GM13977 (cell line): ENCODE data around the gene FAM3C.
A peak's percentile ranks its signal among the peaks of the same experiment; 100 is the strongest.

Experiments used
- DNase-seq: peaks from one replicate; pipeline ENCODE4 v3.0.0; 2012; ENCODE audit warnings: low spot score
- in situ Hi-C: fragments of 300-500 bp; cut with MboI; formaldehyde crosslinking; loops from one replicate; pipeline ENCODE4 v1.12.0; 2022; ENCODE audit warnings: low sequenced_read_pairs, low pct_unique_long_range_greater_than_20kb, mixed read lengths, inconsistent platforms; ENCODE audit not compliant: unreplicated experiment
- TF ChIP-seq, protein P1 (sequence below): IDR thresholded peaks from 2 replicates; pipeline ENCODE4 v1.5.1; 2012; ENCODE audit warnings: mild to moderate bottlenecking, control low read depth; ENCODE audit not compliant: insufficient read depth; ENCODE audit errors: extremely low read depth, missing control alignments

FAM3C gene

DNA sequence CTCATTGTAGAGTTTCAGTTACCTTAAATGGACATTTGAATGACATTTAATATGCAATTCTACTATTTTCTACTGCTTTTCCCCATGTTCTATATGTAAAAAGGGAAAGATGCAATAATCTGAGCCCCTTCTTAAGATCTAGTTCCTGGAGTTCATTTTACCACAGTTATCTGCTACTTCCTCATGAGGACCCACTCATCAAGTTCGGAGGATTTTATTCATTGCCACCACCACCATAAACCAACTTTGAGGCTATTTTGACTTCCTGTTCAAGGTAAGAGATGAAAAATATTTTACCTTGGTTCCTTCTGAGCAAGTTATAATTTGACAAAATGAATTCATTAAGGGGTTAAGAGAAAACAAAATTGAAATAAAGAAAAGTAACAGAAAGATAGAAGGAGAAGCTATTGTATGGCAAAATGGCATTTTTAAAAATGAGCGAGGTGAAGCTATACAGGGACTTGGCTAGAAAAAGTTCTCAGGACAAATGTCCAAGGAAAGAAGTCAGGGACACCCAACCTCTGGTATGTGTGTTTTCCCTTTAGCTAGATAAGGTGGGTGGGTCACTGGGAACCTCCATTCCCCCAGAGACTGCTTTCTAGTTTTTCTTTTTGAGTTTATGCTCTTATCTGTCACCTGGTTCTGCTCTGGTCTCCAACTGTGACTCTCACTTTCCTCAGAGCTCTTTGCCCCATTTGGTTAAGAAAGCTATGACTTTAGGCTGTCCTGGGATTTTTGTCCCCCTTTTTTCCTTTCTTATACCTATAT is 14.9 kb upstream of the FAM3C start:
- TF ChIP-seq, protein P1, sequence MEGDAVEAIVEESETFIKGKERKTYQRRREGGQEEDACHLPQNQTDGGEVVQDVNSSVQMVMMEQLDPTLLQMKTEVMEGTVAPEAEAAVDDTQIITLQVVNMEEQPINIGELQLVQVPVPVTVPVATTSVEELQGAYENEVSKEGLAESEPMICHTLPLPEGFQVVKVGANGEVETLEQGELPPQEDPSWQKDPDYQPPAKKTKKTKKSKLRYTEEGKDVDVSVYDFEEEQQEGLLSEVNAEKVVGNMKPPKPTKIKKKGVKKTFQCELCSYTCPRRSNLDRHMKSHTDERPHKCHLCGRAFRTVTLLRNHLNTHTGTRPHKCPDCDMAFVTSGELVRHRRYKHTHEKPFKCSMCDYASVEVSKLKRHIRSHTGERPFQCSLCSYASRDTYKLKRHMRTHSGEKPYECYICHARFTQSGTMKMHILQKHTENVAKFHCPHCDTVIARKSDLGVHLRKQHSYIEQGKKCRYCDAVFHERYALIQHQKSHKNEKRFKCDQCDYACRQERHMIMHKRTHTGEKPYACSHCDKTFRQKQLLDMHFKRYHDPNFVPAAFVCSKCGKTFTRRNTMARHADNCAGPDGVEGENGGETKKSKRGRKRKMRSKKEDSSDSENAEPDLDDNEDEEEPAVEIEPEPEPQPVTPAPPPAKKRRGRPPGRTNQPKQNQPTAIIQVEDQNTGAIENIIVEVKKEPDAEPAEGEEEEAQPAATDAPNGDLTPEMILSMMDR: no peak
- peak; percentile 29 for DNase-seq
- in situ Hi-C loops: no loop called here

- TF ChIP-seq, protein P1: no peak
- no peak for DNase-seq
- in situ Hi-C loops: no loop called here
Observed at GRCh38 chr7:121406944-121407343, 10.8 kb upstream of the FAM3C start.

GRCh38 chr7:121406461-121406860 is 10.4 kb upstream of the FAM3C start:
- TF ChIP-seq, protein P1: no peak
- no peak for DNase-seq
- in situ Hi-C loops: no loop called here

- TF ChIP-seq, protein P1: no peak
- in situ Hi-C loops: no loop called here
- no peak for DNase-seq
Observed at GRCh38 chr7:121404348-121404747, 8.2 kb upstream of the FAM3C start.

- TF ChIP-seq, protein P1: no peak
- in situ Hi-C loops: no loop called here
Observed at GRCh38 chr7:121402701-121403100, 6.6 kb upstream of the FAM3C start.

GRCh38 chr7:121401896-121402295 is 5.8 kb upstream of the FAM3C start:
- no peak for DNase-seq
- TF ChIP-seq, protein P1: no peak
- in situ Hi-C loops: no loop called here

More at GRCh38 chr7:121402701-121403100, 6.6 kb upstream of the FAM3C start:
- no peak for DNase-seq
